GM23338 (cell line): ENCODE results near the gene STX4. TPM values are rescaled to one million over a fixed set of nuclear protein-coding genes. Genes with fewer than 3 reads are reported as not detected.
A peak's percentile ranks its signal among the peaks of the same experiment; 100 is the strongest.

Experiments
- ATAC-seq: fragments of 200-7000 bp; cut with Tn5 transposase; 3 replicates; pipeline ENCODE4 v1.9.1; 2020
- DNase-seq: peaks from one replicate; pipeline ENCODE4 v3.0.0-alpha.2; 2015; ENCODE audit warnings: low spot score
- H2AFZ ChIP-seq: fragments of 200-600 bp; sonication (generic); 2 replicates; pipeline ENCODE4 v1.8.0; 2016; ENCODE audit warnings: antibody characterized with exemption, mild to moderate bottlenecking, moderate library complexity
- H3F3A ChIP-seq: fragments of 200-600 bp; sonication (generic); replicated peaks from 2 replicates; pipeline ENCODE4 v1.8.0; 2017; ENCODE audit warnings: antibody characterized with exemption, mixed run types, low read depth
- H3K27ac ChIP-seq: fragments of 200-600 bp; sonication (generic); 2 replicates; pipeline ENCODE4 v1.6.1; 2016; ENCODE audit warnings: low read depth
- H3K27me3 ChIP-seq: fragments of 200-600 bp; sonication (generic); 2 replicates; pipeline ENCODE4 v1.8.0; 2016; ENCODE audit warnings: mild to moderate bottlenecking, mixed run types, moderate library complexity; ENCODE audit not compliant: insufficient read depth
- H3K36me3 ChIP-seq: fragments of 200-600 bp; sonication (generic); 2 replicates; pipeline ENCODE4 v1.8.0; 2016; ENCODE audit warnings: mild to moderate bottlenecking; ENCODE audit not compliant: insufficient read depth
- H3K4me1 ChIP-seq: fragments of 200-600 bp; sonication (generic); 2 replicates; pipeline ENCODE4 v1.8.0; 2016; ENCODE audit warnings: mild to moderate bottlenecking, moderate library complexity; ENCODE audit not compliant: insufficient read depth
- H3K4me2 ChIP-seq: fragments of 200-600 bp; sonication (generic); 2 replicates; pipeline ENCODE4 v1.7.1; 2017; ENCODE audit warnings: mixed run types
- H3K4me3 ChIP-seq: fragments of 200-600 bp; sonication (generic); 2 replicates; pipeline ENCODE4 v1.6.1; 2016; ENCODE audit warnings: mixed run types
- H3K79me2 ChIP-seq: fragments of 200-600 bp; sonication (generic); replicated peaks from 2 replicates; pipeline ENCODE4 v1.8.0; 2017; ENCODE audit warnings: mild to moderate bottlenecking; ENCODE audit not compliant: insufficient read depth
- H3K9me2 ChIP-seq: fragments of 200-600 bp; sonication (generic); 2 replicates; pipeline ENCODE4 v1.8.0; 2017; ENCODE audit not compliant: insufficient read depth
- H4K20me1 ChIP-seq: fragments of 200-600 bp; sonication (generic); replicated peaks from 2 replicates; pipeline ENCODE4 v1.8.0; 2017; ENCODE audit warnings: mild to moderate bottlenecking; ENCODE audit not compliant: insufficient read depth
- H3K27ac Mint-ChIP-seq: 2 replicates; pipeline ENCODE4 v1.8.0; 2020; ENCODE audit warnings: inconsistent platforms, mild to moderate bottlenecking, moderate library complexity, mixed read lengths
- H3K27me3 Mint-ChIP-seq: 3 replicates; pipeline ENCODE4 v1.8.0; 2022; ENCODE audit warnings: low read depth, mild to moderate bottlenecking, moderate library complexity, mixed read lengths, inconsistent platforms; ENCODE audit not compliant: insufficient read depth, poor library complexity
- H3K36me3 Mint-ChIP-seq: 3 replicates; pipeline ENCODE4 v1.8.0; 2021; ENCODE audit warnings: low read depth, mild to moderate bottlenecking, inconsistent platforms, moderate library complexity, mixed read lengths
- H3K4me1 Mint-ChIP-seq: 3 replicates; pipeline ENCODE4 v1.8.0; 2020; ENCODE audit warnings: mild to moderate bottlenecking, inconsistent platforms, mixed read lengths
- H3K4me3 Mint-ChIP-seq: 3 replicates; pipeline ENCODE4 v1.8.0; 2021; ENCODE audit warnings: moderate library complexity, mild to moderate bottlenecking, inconsistent platforms, mixed read lengths
- H3K9me3 Mint-ChIP-seq: 3 replicates; pipeline ENCODE4 v1.8.0; 2020; ENCODE audit warnings: moderate library complexity, mild to moderate bottlenecking, inconsistent platforms, mixed read lengths
- CREB1 ChIP-seq: fragments of 250-450 bp; sonication (Bioruptor Pico); IDR thresholded peaks from 2 replicates; pipeline ENCODE4 v1.5.0; 2020; ENCODE audit warnings: low read depth, mild to moderate bottlenecking, moderate library complexity
- EZH2 ChIP-seq: fragments of 200-600 bp; sonication (generic); IDR thresholded peaks from one replicate; pipeline ENCODE4 v1.8.0; 2017; ENCODE audit warnings: antibody characterized with exemption, mild to moderate bottlenecking, low read depth; ENCODE audit not compliant: unreplicated experiment
- JUNB ChIP-seq: IDR thresholded peaks from one replicate; pipeline ENCODE4 v1.6.1; 2016; ENCODE audit warnings: antibody characterized with exemption; ENCODE audit not compliant: unreplicated experiment
- NANOG ChIP-seq: IDR thresholded peaks from 2 replicates; pipeline ENCODE4 v1.6.1; 2016; ENCODE audit warnings: antibody characterized with exemption, borderline replicate concordance
- POLR2AphosphoS5 ChIP-seq: IDR thresholded peaks from 2 replicates; pipeline ENCODE4 v1.6.1; 2016; ENCODE audit warnings: antibody characterized with exemption, low read depth
- STAT1 ChIP-seq: IDR thresholded peaks from one replicate; pipeline ENCODE4 v1.6.1; 2016; ENCODE audit warnings: antibody characterized with exemption; ENCODE audit not compliant: unreplicated experiment
- ZNF114 ChIP-seq: fragments of 250-450 bp; sonication (Bioruptor Pico); IDR thresholded peaks from 2 replicates; pipeline ENCODE4 v1.5.0; 2020; ENCODE audit warnings: mild to moderate bottlenecking, moderate library complexity
- polyA plus RNA-seq: library from polyadenylated mRNA; unstranded; fragments of >200 nt; fragmentation: Nextera tagmentation; extraction: Ambion mirVana; gene quantifications from 2 replicates; pipeline ENCODE4 v1.2.1, GENCODE V29; 2016
- total RNA-seq: library from RNA; depleted of rRNA; stranded (reverse); fragments of >200 nt; shearing (Covaris generic); gene quantifications from 2 replicates; pipeline ENCODE4 v1.2.3, GENCODE V29; 2014
- TF ChIP-seq, protein P1 (sequence below): IDR thresholded peaks from 2 replicates; pipeline ENCODE4 v1.6.1; 2016; ENCODE audit warnings: antibody characterized with exemption
- TF ChIP-seq, protein P2 (sequence below): fragments of 250-450 bp; sonication (Bioruptor Pico); IDR thresholded peaks from 2 replicates; pipeline ENCODE4 v1.5.0; 2020; ENCODE audit warnings: mild to moderate bottlenecking, moderate library complexity
- TF ChIP-seq, protein P3 (sequence below), 2 experiments: fragments of 200-600 bp in 1 of 2; sonication (generic) in 1 of 2; conservative IDR thresholded peaks; 2 replicates each; pipeline versions ENCODE4 v1.5.1 to v1.6.1; 2016 to 2017; ENCODE audit warnings: antibody characterized with exemption in 2 of 2, low read depth in 2 of 2, mild to moderate bottlenecking in 2 of 2, moderate library complexity in 1 of 2

STX4 gene
- total and polyA plus RNA-seq, 2 experiments from 2014 or later: 13.0 to 39.3 TPM

DNA sequence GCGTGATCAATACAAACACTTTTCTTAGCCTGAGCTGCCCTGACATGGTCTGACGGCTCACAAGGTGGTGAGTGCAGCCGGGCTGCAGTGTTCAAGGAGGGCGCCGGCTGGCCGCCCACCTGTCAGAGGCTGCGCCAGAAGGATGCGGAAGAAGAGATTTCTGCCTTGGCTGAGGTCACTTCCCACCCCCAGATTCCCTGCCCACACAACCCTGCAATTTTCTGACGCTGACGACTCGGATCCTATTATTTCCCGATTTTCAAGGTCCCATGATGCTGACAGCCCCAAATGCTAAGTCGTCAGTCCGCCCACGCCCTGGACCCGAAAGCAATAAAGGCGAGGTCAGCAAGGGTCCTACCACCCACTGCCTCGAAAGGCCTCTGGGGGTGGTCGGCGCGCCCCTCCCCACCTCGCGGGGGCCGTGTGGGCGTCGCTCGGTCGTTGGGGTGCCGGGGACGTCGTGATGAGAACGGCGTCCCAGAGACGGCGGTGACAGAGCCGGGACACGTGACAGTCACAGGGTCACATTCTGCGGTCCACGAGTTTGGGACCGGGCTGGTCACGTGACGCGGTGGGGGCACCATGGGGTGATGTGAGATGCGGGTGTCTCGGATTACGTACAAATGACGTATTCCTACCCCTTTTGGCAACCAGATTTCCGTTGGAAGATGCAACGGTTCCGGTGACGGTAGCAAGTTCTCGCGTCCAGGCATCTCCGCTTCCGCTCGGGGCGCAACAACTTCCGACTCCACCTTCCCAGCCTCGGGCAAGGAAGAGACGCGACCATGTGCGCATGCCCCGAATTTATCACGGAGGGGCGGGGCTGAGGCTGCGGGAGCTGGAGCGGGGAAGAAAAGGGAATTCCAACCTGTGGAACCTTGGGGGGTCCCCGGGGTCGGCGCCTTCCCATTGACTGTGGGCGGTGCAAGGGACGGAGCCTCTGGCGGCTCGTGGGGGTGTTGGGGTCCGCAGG is at the start of gene STX4 (continued):
- TF ChIP-seq, protein P1, sequence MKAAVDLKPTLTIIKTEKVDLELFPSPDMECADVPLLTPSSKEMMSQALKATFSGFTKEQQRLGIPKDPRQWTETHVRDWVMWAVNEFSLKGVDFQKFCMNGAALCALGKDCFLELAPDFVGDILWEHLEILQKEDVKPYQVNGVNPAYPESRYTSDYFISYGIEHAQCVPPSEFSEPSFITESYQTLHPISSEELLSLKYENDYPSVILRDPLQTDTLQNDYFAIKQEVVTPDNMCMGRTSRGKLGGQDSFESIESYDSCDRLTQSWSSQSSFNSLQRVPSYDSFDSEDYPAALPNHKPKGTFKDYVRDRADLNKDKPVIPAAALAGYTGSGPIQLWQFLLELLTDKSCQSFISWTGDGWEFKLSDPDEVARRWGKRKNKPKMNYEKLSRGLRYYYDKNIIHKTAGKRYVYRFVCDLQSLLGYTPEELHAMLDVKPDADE: peak; percentile 91

DNA sequence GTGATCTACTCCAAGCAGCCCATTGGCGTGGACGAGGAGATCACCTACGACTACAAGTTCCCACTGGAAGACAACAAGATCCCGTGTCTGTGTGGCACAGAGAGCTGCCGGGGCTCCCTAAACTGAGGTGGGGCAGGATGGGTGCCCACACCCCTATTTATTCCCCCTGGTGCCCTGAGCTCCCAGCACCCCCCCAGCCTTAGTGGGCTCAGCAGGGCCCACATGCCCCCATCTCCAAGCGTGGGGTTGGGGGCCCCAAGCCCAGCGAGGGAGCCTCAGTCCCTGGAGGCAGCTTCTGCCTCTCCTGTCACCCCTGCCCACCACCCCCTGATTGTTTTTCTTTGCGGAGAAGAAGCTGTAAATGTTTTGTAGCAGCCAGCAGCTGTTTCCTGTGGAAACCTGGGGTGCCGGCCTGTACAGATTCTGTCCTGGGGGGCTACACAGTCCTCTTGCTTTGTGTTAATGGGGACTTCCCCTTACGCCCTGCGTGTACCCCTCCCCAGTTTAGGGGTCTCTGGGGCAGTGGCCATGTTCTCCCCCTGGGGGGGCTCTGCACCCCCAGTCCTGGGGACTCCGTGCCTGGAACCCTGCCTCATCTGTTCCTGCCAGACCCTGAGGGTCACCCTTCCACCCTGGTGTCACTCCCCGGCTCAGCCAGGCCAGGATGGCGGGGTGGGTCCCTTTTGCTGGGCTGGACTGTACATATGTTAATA is 49.3 kb upstream of the STX4 start:
- H3K4me3 ChIP-seq: no peak overlapping the region
- H3K9me3 Mint-ChIP-seq: peaks cover 2% of the 10 kb centered on the region; the same call in 1 of the 3 replicates
- H3K9me2 ChIP-seq: no peaks in the 10 kb centered on the region
- no peaks in the 10 kb centered on the region for H3K79me2 ChIP-seq
- H3F3A ChIP-seq: peaks cover 9% of the 10 kb centered on the region
- H3K4me1 Mint-ChIP-seq: peaks cover 6% of the 10 kb centered on the region; the same call in 2 of the 3 replicates
- no peak for ATAC-seq
- peaks cover 4% of the 10 kb centered on the region; the same call in 1 of the 2 replicates for H3K36me3 ChIP-seq
- H3K27ac ChIP-seq: 0 out of 2 replicates have a peak overlapping the region, but pooled peaks have one; percentile 39
- H2AFZ ChIP-seq: no peak overlapping the region
- peaks cover 33% of the 10 kb centered on the region for H3K36me3 Mint-ChIP-seq
- no peaks in the 10 kb centered on the region; the same call in 1 of the 2 replicates for H4K20me1 ChIP-seq
- no peaks in the 10 kb centered on the region for H3K27me3 ChIP-seq
- no peak overlapping the region for H3K4me3 Mint-ChIP-seq
- H3K4me1 ChIP-seq: no peaks in the 10 kb centered on the region
- no peak for DNase-seq
- peaks cover 9% of the 10 kb centered on the region for H3K27me3 Mint-ChIP-seq
- no peak overlapping the region for H3K27ac Mint-ChIP-seq
- no peak overlapping the region for H3K4me2 ChIP-seq
- no peak for TF ChIP-seq EZH2
- TF ChIP-seq, protein P2, sequence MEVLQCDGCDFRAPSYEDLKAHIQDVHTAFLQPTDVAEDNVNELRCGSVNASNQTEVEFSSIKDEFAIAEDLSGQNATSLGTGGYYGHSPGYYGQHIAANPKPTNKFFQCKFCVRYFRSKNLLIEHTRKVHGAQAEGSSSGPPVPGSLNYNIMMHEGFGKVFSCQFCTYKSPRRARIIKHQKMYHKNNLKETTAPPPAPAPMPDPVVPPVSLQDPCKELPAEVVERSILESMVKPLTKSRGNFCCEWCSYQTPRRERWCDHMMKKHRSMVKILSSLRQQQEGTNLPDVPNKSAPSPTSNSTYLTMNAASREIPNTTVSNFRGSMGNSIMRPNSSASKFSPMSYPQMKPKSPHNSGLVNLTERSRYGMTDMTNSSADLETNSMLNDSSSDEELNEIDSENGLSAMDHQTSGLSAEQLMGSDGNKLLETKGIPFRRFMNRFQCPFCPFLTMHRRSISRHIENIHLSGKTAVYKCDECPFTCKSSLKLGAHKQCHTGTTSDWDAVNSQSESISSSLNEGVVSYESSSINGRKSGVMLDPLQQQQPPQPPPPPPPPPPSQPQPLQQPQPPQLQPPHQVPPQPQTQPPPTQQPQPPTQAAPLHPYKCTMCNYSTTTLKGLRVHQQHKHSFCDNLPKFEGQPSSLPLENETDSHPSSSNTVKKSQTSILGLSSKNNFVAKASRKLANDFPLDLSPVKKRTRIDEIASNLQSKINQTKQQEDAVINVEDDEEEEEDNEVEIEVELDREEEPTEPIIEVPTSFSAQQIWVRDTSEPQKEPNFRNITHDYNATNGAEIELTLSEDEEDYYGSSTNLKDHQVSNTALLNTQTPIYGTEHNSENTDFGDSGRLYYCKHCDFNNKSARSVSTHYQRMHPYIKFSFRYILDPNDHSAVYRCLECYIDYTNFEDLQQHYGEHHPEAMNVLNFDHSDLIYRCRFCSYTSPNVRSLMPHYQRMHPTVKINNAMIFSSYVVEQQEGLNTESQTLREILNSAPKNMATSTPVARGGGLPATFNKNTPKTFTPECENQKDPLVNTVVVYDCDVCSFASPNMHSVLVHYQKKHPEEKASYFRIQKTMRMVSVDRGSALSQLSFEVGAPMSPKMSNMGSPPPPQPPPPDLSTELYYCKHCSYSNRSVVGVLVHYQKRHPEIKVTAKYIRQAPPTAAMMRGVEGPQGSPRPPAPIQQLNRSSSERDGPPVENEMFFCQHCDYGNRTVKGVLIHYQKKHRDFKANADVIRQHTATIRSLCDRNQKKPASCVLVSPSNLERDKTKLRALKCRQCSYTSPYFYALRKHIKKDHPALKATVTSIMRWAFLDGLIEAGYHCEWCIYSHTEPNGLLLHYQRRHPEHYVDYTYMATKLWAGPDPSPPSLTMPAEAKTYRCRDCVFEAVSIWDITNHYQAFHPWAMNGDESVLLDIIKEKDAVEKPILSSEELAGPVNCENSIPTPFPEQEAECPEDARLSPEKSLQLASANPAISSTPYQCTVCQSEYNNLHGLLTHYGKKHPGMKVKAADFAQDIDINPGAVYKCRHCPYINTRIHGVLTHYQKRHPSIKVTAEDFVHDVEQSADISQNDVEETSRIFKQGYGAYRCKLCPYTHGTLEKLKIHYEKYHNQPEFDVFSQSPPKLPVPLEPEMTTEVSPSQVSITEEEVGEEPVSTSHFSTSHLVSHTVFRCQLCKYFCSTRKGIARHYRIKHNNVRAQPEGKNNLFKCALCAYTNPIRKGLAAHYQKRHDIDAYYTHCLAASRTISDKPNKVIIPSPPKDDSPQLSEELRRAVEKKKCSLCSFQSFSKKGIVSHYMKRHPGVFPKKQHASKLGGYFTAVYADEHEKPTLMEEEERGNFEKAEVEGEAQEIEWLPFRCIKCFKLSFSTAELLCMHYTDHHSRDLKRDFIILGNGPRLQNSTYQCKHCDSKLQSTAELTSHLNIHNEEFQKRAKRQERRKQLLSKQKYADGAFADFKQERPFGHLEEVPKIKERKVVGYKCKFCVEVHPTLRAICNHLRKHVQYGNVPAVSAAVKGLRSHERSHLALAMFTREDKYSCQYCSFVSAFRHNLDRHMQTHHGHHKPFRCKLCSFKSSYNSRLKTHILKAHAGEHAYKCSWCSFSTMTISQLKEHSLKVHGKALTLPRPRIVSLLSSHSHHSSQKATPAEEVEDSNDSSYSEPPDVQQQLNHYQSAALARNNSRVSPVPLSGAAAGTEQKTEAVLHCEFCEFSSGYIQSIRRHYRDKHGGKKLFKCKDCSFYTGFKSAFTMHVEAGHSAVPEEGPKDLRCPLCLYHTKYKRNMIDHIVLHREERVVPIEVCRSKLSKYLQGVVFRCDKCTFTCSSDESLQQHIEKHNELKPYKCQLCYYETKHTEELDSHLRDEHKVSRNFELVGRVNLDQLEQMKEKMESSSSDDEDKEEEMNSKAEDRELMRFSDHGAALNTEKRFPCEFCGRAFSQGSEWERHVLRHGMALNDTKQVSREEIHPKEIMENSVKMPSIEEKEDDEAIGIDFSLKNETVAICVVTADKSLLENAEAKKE (CRISPR knock-in tag): no peak
- TF ChIP-seq ZNF114 (CRISPR knock-in tag): no peak
- no peak for TF ChIP-seq STAT1
- TF ChIP-seq, protein P3, sequence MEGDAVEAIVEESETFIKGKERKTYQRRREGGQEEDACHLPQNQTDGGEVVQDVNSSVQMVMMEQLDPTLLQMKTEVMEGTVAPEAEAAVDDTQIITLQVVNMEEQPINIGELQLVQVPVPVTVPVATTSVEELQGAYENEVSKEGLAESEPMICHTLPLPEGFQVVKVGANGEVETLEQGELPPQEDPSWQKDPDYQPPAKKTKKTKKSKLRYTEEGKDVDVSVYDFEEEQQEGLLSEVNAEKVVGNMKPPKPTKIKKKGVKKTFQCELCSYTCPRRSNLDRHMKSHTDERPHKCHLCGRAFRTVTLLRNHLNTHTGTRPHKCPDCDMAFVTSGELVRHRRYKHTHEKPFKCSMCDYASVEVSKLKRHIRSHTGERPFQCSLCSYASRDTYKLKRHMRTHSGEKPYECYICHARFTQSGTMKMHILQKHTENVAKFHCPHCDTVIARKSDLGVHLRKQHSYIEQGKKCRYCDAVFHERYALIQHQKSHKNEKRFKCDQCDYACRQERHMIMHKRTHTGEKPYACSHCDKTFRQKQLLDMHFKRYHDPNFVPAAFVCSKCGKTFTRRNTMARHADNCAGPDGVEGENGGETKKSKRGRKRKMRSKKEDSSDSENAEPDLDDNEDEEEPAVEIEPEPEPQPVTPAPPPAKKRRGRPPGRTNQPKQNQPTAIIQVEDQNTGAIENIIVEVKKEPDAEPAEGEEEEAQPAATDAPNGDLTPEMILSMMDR (conservative IDR thresholded peaks at IDR 0.05; ENCODE audit: low read depth in 2 of 2): no peak
- TF ChIP-seq CREB1 (CRISPR knock-in tag): no peak
- TF ChIP-seq NANOG: no peak
- TF ChIP-seq, protein P1: no peak
- no peak for TF ChIP-seq POLR2AphosphoS5
- no peak for TF ChIP-seq JUNB
